Epithelial cell of prostate (primary cell): ENCODE data around the gene EPS8.
"Not testable (repeated sequence)": the region's sequence is repeated elsewhere in the genome, so short reads cannot be mapped to it uniquely, and the experiment has no call there.

Experiments used
- DNase-seq: peaks from one replicate; pipeline ENCODE4 v3.0.0-alpha.2; 2011; ENCODE audit warnings: low read depth, low spot score
- H3K27ac ChIP-seq: fragments of 450-650 bp; 2 replicates; pipeline ENCODE4 v1.5.1; 2017; ENCODE audit warnings: mild to moderate bottlenecking

The EPS8 gene

DNA sequence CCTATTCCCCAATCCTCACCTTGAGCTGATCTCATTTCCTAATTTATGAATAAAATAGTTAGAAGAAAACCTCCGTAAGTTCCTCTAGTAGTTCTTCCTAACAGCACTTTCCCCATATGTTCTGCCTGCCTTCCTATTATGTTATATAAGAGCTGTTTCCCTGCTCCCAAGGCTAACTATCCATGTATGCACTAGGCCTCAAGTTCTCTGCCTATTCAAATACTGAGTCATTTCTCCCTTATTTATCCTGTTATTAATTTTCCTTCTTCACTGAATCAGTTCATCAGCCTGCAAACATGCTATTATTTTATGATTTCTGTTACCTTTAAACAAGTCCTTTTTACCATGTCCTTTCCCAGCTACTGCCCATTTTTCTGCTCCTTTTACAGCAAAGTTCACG lies 164.1 kb downstream of the EPS8 start:
- no peak overlapping the region for H3K27ac ChIP-seq
- no peak for DNase-seq

DNA sequence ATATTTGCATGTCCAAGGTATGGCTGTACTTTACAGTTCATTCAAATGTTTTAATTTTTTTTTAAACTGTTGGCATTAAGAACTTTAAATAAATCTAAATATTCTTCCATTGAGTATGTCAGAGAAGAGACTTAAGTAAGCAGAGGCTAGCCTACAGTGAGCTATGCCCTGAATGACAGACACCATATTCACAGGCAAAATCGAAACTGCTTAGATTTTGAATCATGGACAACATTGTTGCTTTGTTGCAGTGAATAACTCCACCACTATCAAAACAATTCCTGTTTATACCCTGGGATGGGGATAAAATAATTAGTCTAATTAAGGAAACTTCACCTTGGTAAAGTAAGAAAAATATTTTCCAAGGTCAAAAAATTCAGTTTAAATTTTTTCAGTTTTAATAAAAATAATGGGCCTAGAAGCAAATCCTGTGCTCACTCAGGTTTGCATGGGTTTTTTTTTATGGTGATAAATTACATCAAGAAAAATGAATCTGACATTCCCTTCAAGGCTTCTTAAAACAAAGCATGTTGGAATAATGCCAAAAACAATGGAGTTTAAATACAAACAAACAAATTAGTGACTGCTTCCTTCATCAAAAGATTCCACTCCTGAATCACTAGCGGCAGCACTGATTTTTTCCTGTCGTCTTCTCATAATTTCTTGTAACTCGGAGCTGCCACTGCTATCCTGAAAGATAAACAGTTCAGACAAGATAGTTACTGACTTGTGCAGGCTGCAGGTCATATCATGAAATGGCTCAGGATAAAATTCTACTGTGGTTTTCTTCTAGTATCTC lies 168.2 kb downstream of the EPS8 start:
- H3K27ac ChIP-seq, result no peak overlapping the region

DNA sequence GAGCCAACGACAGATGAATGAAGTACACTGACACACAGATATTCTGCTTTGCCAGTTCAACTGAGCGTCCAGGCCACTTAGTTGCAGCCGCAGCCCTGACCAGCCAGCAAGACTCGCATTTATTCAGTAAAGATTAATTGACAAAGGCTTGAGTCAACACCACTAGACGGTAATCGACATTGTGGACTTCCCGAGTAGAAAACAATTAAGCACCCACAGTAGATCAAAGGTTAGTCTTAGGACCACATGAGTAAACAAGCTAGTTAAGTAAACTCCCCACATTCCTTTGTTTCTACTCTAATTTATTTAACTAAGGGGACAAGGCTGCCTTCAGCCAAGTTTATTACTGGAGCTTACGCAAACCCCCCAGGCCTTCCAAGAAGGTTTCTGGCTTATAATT lies 172.7 kb downstream of the EPS8 start:
- H3K27ac ChIP-seq, DNase-seq: not testable (repeated sequence)

More for the DNA sequence above, 168.2 kb downstream of the EPS8 start:
- DNase-seq, result no peak

DNA sequence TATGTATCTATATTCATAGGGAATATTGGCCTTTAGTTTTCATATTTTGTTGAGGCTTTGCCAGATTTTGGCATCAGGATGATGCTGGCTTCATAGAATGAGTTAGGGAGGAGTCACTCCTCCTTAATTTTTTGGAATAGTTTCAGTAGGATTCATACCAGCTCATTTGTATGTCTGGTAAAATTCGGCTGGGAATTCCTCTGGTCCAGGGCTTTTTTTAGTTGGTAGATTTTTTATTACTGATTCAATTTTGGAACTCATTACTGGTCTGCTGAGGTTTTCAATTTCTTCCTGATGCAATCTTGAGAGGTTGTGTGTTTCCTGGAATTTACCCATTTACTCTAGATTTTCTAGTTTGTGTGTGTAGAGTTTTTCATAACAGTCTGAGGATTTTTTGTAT lies 175.2 kb downstream of the EPS8 start:
- no peak overlapping the region for H3K27ac ChIP-seq
- no peak for DNase-seq

DNA sequence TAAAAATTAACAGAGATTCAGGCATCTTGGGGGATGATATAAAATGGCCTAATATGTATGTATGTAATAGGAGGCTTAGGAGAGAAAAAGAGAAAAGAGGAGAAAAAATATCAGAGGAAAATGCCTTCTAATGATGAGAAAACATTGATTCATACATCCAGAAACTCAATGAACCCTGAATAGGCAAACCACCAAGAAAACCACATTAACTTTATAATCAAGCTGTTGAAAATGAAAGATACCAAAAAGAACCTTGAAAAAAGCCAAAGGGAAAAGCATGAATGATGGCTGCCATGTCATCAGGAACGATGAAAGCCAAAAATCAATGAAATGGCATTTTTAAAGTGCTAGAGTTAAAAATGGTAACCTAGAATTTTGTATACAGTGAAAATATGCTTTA lies 180.2 kb downstream of the EPS8 start:
- no peak overlapping the region for H3K27ac ChIP-seq
- no peak for DNase-seq

DNA sequence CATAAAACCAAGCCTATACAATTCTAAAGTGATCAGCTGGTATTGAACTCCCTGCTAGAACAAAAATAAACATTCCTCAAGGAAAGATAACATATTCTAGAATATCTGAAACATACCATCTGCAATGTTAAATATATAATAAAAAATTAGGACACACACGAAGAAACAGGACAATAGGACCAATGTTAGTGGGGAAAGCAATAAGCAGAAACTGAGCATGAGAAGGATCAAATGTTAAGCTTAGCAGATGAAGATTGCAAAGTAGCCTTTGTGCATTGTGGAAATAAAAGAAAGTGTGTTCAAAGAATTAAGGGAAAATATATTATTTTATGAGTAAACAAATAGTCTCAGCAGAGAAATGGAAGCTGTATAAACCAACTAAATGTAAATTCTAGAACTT lies 180.8 kb downstream of the EPS8 start:
- DNase-seq, result no peak
- H3K27ac ChIP-seq, result no peak overlapping the region

DNA sequence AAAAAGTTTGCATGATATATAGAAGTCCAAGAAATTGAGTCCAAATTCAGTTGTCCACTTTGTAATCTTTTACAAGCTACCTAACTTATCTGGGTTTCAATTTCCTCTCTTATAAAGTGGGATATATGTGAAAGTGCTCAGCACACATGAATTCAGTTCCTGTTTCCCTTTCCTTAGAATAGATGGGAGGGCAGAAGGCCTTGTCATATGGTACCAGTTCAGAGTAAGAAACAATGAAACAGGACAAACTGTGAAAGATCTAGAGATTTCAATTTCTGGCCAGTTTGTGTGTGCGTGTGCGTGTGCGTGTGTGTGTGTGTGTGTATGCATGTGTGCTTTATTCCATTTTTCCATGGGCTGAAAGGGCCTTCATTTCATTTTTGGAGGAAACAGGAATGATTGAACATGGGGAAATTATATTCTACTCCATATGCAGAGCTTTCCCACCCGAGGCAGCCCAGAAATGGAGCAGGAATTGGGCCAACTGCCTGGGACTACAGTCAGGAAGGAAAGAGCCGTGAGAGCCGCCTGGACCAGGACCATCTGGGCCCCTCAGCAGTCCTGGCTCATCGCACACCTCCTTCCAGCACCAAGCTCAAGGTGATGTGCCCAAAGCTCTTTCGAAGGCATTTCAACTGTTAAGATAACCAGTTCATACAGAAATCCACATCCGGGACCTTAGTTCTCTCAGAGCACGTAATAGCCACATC lies 183.2 kb downstream of the EPS8 start:
- H3K27ac ChIP-seq, result no peak overlapping the region
- DNase-seq, result no peak

DNA sequence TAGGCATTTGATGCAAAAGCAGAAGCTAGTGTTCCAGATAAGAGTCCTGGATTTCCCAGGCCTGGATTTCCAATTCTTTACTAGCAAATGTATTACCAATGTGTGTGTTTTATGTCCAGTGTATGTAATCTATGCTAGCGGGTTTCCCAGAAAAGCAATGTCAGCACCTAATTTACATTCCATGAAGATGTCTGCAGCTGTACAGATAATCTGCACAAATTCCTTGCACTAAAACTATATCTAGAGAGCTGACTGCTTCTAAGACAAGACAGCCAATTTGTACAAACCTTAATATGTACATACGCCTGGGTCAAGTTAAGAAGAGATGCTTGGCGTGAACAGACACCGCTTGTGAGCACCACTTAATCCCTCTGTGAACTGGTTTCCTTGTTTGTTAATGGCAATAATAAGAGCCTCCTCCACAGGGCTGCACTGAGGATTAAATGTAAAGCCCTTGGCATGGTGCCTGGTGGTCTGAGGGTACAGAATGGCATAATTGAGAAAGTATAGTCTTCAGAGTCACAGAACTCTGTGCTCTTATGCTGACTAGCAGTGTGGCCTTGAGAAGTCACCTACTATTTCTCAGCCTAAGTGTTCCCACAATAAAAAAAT lies 185.6 kb downstream of the EPS8 start:
- no peak for DNase-seq
- H3K27ac ChIP-seq, result no peak overlapping the region

DNA sequence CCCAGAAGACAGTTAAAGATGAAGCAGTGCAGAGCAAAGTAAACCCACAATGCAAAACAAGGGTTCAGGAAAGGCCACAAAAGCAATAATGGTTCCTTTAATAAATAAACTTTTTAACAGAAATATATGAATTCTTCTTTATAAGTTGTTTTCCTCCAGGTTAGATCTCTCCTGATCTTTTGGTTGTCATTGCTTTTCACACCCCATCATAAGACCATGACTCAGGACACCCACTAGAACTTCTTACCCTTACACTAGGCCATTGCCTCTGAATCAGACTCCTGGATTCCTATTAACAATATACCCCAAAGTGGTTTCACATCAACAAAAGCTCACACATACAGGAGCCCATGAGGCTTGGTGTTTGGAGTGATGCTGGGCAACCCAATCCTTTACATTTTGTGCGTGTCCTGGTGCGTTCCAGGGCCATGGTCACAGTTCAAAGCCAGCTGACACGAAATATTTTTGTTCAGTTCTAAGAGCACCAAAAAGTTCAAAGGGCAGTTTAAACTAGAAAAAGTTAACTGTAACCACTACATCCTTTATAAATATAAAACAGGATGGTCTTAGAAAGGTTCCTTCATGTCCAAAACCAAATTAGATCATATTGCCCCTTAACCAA lies 187.0 kb downstream of the EPS8 start:
- no peak for DNase-seq

DNA sequence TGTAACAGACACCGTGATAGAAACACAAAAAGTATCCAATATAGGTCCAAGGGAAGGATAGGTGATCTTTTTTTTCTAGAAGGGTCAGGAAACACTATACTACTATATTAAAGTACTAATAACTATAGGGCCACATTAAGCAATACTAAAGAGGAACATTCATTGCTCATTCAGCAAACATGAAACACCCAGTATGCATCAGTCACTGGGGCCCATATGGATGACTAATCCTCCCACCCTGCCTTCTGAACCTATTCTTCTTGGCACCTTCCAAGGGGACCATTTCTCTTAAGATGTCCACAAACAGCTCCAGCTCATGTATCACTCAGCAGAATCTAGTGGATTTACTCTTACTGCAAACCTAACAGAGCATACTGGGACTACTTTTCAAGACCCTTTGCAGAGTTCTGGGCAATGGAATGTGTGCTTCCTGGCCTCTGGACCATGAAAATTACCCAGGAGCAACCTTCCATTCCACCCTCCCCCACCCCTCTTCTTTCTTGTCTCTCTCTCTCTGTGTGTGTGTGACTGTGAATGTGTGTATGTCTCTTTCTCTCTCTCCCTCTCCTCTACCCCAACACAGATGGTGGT lies 187.9 kb downstream of the EPS8 start:
- H3K27ac ChIP-seq, result peak overlapping the region; percentile 95
- peak; percentile 81 for DNase-seq

More for the DNA sequence above, 187.0 kb downstream of the EPS8 start:
- H3K27ac ChIP-seq, result peak overlapping the region; percentile 95

DNA sequence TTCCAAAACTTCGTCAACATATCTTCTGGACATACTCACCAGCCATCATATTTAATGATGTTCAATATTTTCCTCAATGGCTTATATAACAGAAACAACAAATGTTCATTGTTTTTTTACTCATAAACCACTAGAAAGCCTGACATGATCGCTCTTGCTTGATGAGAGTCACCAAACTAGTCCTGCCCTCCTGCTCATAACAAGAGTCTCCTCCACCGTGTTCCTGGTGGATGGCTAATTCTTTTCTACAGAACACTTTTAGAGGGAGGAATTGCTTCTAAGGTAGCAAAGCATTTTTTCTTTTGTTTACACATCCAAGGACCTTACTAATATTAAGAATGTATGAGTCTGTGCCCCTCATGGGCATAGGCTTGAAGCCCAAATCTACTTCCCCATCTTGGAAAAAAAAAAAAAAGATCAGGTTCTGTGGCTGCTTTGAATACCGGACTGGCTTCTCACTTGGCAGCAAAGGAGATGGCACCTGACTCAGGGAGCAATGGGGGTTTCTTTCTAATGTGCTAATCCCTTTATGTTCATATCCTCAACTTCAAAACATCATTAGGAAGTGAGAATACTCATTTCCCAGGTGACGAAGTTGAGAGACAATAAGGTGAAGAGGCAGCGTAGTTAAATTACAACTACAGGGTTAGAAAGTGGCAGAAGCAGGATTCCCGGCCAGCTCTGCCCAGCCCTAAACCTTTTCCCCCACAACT lies 188.8 kb downstream of the EPS8 start:
- peak overlapping the region; percentile 95 for H3K27ac ChIP-seq
- no peak for DNase-seq

DNA sequence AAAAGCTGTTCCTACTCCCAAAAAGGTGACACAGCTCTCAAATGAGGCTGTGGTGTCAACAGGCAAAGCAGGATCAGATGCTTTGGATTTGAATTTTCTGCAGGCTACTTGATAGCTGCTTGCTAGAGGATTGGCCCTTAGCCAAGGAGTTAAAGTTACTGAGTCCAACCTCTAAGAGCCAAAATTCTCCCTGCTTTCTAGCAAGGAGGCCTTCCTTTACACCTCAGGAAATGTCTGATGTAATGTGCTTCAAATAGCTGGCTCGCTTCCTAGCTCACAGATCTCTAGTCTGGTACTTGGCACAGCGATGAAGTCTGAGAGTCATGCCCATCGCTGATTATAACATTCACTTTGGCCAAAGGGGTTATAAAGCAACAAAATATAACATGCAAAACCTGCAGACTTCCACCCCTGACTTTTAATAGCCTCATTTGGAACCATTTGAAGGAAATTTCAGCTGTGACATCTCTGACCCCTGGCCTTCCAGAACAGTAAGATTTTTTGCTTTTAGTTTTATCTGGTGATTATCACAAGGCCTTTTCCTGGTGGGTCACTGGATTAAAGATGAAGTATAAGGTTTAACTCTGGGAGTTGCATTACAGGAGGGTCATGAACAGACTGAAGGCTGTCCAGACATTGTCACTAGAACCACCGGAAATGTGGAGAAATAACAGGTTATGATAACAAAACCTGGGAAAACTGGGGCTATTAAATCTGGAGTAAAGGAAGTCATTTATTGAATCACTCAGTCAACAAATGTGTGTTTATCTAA lies 189.7 kb downstream of the EPS8 start:
- peak overlapping the region; percentile 95 for H3K27ac ChIP-seq
- no peak for DNase-seq

DNA sequence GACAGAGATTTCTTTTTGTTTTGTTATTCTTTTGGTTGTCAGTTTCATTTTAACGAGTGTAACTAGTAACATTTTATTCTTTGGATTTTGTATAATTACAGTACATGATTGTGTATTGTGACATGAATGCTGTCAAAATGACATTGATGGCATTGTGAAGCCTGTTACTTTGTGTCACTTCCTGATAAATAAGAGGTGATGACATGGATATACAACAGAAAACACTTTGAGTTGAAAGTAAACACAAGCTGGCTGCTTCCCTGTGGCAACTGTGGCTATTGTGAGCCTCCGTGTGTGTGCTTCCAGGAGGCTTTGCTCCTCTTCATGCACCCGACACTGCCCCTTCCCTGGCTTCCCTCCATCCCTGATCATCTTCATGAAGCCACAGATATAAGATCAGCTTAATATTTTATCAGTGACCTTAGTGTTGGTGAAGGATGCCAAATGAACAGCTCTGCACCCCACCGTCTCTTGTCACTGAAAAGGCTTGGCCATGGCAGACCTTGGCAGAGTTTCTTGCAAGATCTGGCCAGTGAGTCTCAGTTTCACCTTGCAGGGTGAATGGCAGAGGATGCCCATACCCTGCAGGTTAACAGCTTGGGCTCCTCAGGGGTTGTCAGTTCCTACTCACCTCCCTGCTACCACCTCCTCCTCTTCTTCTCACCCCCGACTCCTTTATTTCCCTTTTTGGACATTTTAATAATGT lies 191.9 kb downstream of the EPS8 start:
- no peak overlapping the region for H3K27ac ChIP-seq
- no peak for DNase-seq

DNA sequence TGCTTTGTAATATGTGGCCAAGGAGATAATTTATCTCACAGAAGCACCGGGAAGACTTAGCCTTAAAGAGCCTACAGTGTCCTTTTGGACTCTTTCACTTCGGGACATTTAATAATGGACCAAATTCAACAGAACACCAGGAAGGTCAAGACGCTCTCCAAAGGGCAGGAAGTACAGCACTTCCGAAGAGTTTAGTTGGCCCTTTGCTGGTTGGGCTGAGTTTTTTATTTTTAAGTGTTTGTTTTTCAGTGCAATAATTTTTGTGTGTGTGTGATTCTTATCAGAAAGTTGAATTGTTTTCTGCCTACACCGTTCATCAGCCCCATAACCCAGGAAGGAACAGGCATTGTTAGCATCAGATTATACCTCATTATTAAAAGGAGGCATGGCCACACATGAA lies 193.0 kb downstream of the EPS8 start:
- no peak overlapping the region for H3K27ac ChIP-seq
- DNase-seq, result no peak

DNA sequence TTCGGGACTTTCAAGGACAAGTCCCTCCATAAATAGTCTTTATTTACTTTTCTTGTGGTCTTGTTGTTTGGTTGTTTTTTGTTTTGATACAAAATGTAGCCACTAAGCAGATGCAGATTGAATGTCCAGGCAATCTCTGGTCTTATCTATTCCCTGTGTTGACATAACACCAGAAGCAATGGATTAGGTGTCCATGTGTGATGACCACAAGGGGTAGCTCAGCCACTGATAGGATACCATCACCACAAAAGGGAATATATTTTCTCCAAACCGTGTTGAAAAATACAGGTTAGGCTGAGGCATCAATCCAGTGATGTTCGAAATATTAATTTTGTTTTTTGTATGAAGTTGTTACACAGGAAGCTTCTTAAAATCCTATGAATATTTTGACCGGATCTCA lies 196.3 kb downstream of the EPS8 start:
- no peak for DNase-seq
- H3K27ac ChIP-seq, result no peak overlapping the region

DNA sequence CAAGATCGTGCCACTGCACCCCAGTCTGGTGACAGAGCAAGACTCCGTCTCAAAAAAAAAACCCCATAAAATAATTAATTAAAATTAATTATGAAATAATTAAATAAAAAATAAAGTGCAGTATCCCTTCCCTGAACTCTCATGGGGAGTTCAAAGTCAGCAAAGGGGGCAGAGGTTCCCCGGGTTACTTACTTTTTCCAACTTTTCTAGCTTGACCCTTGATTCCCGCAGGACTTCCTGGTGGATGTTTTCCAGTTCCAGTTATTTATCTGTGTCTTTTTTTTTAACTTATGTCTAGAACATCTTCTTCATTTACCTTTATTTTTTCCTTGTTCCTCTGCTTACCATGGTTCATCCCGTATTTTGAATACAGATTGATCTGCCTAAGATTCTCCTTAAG lies 197.4 kb downstream of the EPS8 start:
- no peak for DNase-seq
- H3K27ac ChIP-seq, result no peak overlapping the region

DNA sequence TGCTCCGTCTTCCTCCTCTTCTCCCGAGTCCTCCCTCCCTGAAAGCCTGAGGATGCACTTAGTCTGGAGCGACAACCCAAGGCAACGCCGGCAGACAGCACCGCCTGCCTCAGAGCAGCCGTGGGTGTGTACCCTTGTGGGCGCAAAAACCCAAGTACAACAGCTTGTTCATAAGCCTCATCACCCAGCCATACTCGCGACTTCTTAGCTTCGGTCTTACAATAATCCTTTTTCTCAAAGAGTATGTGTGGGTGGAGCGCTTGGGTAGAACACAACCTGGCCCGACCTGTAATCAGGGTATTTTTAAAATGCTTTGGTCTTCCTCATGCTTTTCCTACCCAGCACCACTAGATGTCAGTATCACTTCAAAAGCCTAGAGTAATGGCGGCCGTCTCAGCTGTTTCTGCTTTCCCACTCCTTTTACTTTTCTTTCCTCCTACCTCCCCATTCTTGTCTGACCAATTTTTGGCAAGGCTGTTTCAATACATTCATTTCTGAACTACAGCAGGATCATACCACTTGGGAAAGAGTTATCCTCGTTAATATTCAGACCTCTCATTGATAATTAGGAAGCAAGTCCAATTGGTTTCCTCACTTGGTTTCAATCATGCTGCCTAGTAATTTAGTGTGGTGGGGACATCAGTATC lies 198.9 kb downstream of the EPS8 start:
- H3K27ac ChIP-seq, result no peak overlapping the region

More for the DNA sequence above, 198.9 kb downstream of the EPS8 start:
- no peak for DNase-seq
